Spinal cord (tissue), 10 donors: Measurements from ENCODE around the gene LNPEP. TPM values are rescaled to one million over a fixed set of nuclear protein-coding genes. Genes with fewer than 3 reads are reported as not detected.
A peak's percentile ranks its signal among the peaks of the same experiment; 100 is the strongest.

Experiments used
- DNase-seq, 6 donors: peaks; one replicate each; pipeline versions ENCODE4 v3.0.0 to v3.0.0-alpha.2; 2013 to 2015; ENCODE audit warnings: low spot score in 6 of 6, low read depth in 4 of 6
- H3K27ac ChIP-seq: one replicate; pipeline ENCODE4 v1.5.1; 2013; ENCODE audit warnings: low read depth, low read length, control low read depth
- H3K27me3 ChIP-seq: one replicate; pipeline ENCODE4 v1.6.1; 2013; ENCODE audit warnings: low read length; ENCODE audit not compliant: control insufficient read depth, insufficient read depth
- H3K36me3 ChIP-seq: one replicate; pipeline ENCODE4 v1.6.1; 2013; ENCODE audit warnings: low read length; ENCODE audit not compliant: control insufficient read depth, insufficient read depth
- H3K4me1 ChIP-seq: one replicate; pipeline ENCODE4 v1.6.1; 2013; ENCODE audit warnings: low read length; ENCODE audit not compliant: control insufficient read depth, insufficient read depth
- H3K4me3 ChIP-seq: one replicate; pipeline ENCODE4 v1.5.1; 2013; ENCODE audit warnings: low read depth, low read length, control low read depth
- H3K9me3 ChIP-seq: one replicate; pipeline ENCODE4 v1.6.1; 2013; ENCODE audit warnings: low read length; ENCODE audit not compliant: control insufficient read depth, insufficient read depth
- WGBS: methylation state at CpG from one replicate; pipeline ENCODE4 v1.1.5; 2013; ENCODE audit warnings: missing lambda C conversion rate; ENCODE audit not compliant: insufficient coverage; 5-methylcytosine and 5-hydroxymethylcytosine counted together
- long read RNA-seq, 4 donors: transcript quantifications; one replicate each; lab custom pipeline, GENCODE V29; 2026
- polyA plus RNA-seq, 2 donors: library from polyadenylated mRNA; unstranded; fragments of 120-200 nt; gene quantifications; one replicate each; pipeline ENCODE4 v1.2.1, GENCODE V29; 2013; ENCODE audit not compliant: insufficient read length in 2 of 2
- total RNA-seq, 2 donors: library from RNA; depleted of rRNA in 1 of 2; stranded (reverse); fragments of 120-200 nt in 1 of 2; fragments of >200 nt in 1 of 2; gene quantifications; one replicate each; pipeline versions ENCODE4 v1.2.3 to v1.2.4, GENCODE V29; 2013 to 2014
- donor health status: healthy.

The LNPEP gene
- 10 to 100 TPM; 39.3 to 98.3 TPM for total RNA-seq
- 10 to 100 TPM; 15.9 to 17.5 TPM for polyA plus RNA-seq
- long read RNA-seq, donor 1, result 0 reads
- long read RNA-seq, donor 2, result 0 reads
- long read RNA-seq, donor 3, result 0 reads
- long read RNA-seq, donor 4, result 0 reads

GRCh38 chr5:96935559-96936430 is at the start of gene LNPEP:
TSS of gene LNPEP (plus strand) at chr5:96936080. CDS start at chr5:96936156, 76 bp downstream.
- DNase-seq, result peak; percentile 87 to 99 (median 95)
- no peaks in the 10 kb centered on the region for H3K36me3 ChIP-seq
- H3K4me1 ChIP-seq, result no peaks in the 10 kb centered on the region
- H3K27me3 ChIP-seq, result no peaks in the 10 kb centered on the region
- H3K9me3 ChIP-seq, result no peaks in the 10 kb centered on the region
- H3K27ac ChIP-seq, result peak within 1 kb of the TSS; percentile 99
- peak within 1 kb of the TSS; percentile 92 for H3K4me3 ChIP-seq
- WGBS, result under 1% methylated on average over 75 of the region's 79 CpGs

- 60% methylated on average over 3 of the region's 4 CpGs for WGBS
Observed at GRCh38 chr5:96893342-96893741, 42.5 kb upstream of the LNPEP start.

GRCh38 chr5:96896276-96896675 is 39.6 kb upstream of the LNPEP start:
- no peaks in the 10 kb centered on the region for H3K4me1 ChIP-seq
- no peak overlapping the region for H3K27ac ChIP-seq
- H3K27me3 ChIP-seq, result no peaks in the 10 kb centered on the region
- H3K36me3 ChIP-seq, result no peaks in the 10 kb centered on the region
- no peak overlapping the region for H3K4me3 ChIP-seq
- no CpG with 5 or more reads among the region's 4 CpGs for WGBS
- H3K9me3 ChIP-seq, result no peaks in the 10 kb centered on the region
- no peak for DNase-seq

More at GRCh38 chr5:96893342-96893741, 42.5 kb upstream of the LNPEP start:
- Histone ChIP-seq H3K27me3 (no peaks in the 10 kb centered on the region), H3K9me3 (no peaks in the 10 kb centered on the region), H3K4me1 (no peaks in the 10 kb centered on the region), H3K36me3 (no peaks in the 10 kb centered on the region), H3K27ac (no peak overlapping the region), H3K4me3 (no peak overlapping the region)
- DNase-seq, result peak in 1 of 6 donors; percentile 37

GRCh38 chr5:96896806-96897205 is 39.1 kb upstream of the LNPEP start:
- no peak for DNase-seq
- Histone ChIP-seq H3K4me3 (no peak overlapping the region), H3K9me3 (no peaks in the 10 kb centered on the region), H3K27me3 (no peaks in the 10 kb centered on the region), H3K36me3 (no peaks in the 10 kb centered on the region), H3K4me1 (no peaks in the 10 kb centered on the region), H3K27ac (no peak overlapping the region)
- no CpG with 5 or more reads among the region's 3 CpGs for WGBS

- Histone ChIP-seq H3K27ac (no peak overlapping the region), H3K9me3 (no peaks in the 10 kb centered on the region), H3K4me1 (no peaks in the 10 kb centered on the region), H3K4me3 (no peak overlapping the region), H3K36me3 (no peaks in the 10 kb centered on the region), H3K27me3 (no peaks in the 10 kb centered on the region)
- DNase-seq, result no peak
- 89% methylated on average over 3 of the region's 6 CpGs for WGBS
Observed at GRCh38 chr5:96901384-96901783, 34.5 kb upstream of the LNPEP start.

- Histone ChIP-seq H3K27me3 (no peaks in the 10 kb centered on the region), H3K4me3 (no peak overlapping the region), H3K9me3 (no peaks in the 10 kb centered on the region), H3K4me1 (no peaks in the 10 kb centered on the region), H3K36me3 (no peaks in the 10 kb centered on the region), H3K27ac (no peak overlapping the region)
- WGBS, result 83% methylated on average over 1 of the region's 1 CpG
- DNase-seq, result no peak
Observed at GRCh38 chr5:96901841-96902240, 34.0 kb upstream of the LNPEP start.

- Histone ChIP-seq H3K36me3 (no peaks in the 10 kb centered on the region), H3K4me1 (no peaks in the 10 kb centered on the region), H3K27ac (no peak overlapping the region), H3K4me3 (no peak overlapping the region), H3K27me3 (no peaks in the 10 kb centered on the region), H3K9me3 (no peaks in the 10 kb centered on the region)
- no peak for DNase-seq
- WGBS, result 100% methylated on average over 2 of the region's 3 CpGs
Observed at GRCh38 chr5:96902876-96903275, 33.0 kb upstream of the LNPEP start.

GRCh38 chr5:96903300-96903699 is 32.6 kb upstream of the LNPEP start:
- no peaks in the 10 kb centered on the region for H3K4me1 ChIP-seq
- H3K9me3 ChIP-seq, result no peaks in the 10 kb centered on the region
- no peaks in the 10 kb centered on the region for H3K27me3 ChIP-seq
- H3K27ac ChIP-seq, result no peak overlapping the region
- H3K36me3 ChIP-seq, result no peaks in the 10 kb centered on the region
- no peak for DNase-seq
- no peak overlapping the region for H3K4me3 ChIP-seq
- WGBS, result no CpG with 5 or more reads among the region's 2 CpGs

- WGBS, result 100% methylated on average over 1 of the region's 3 CpGs
- H3K4me3 ChIP-seq, result no peak overlapping the region
- no peaks in the 10 kb centered on the region for H3K27me3 ChIP-seq
- H3K4me1 ChIP-seq, result no peaks in the 10 kb centered on the region
- DNase-seq, result no peak
- H3K9me3 ChIP-seq, result no peaks in the 10 kb centered on the region
- H3K27ac ChIP-seq, result no peak overlapping the region
- no peaks in the 10 kb centered on the region for H3K36me3 ChIP-seq
Observed at GRCh38 chr5:96904054-96904931, 31.6 kb upstream of the LNPEP start.
